ENCODE results near the gene DNAJC10.
A peak's percentile ranks its signal among the peaks of the same experiment; 100 is the strongest.
"Not testable (repeated sequence)": the region's sequence is repeated elsewhere in the genome, so short reads cannot be mapped to it uniquely, and the experiment has no call there.

DNAJC10 gene

DNA sequence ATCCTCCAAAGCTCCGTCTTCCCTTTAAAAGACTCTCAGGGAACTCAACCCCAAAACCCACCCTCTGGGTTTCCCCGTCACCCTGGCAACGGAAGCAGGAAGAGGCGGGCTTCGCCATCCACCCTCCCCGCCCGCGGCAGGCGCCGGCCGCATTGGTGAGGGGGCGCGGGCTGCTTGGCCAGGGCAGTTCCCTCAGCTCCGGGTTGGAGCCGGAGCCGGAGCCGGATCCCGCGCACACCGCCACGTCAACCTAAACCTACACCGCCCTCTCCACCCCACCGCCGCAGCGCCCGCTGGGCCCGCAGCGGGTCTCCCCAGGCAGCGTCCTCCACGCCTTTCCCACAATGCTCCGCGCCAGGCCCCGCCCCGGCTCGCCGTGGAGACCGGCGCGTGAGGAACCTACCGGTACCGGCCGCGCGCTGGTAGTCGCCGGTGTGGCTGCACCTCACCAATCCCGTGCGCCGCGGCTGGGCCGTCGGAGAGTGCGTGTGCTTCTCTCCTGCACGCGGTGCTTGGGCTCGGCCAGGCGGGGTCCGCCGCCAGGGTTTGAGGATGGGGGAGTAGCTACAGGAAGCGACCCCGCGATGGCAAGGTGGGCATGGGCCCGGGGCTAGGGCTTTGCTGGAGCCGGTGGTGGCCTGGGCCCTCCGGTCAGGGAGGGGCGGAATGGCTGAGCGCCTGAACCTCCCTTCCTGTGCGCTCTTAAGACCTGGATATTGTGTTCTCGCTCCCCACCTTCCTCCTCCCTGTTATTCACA lies at the start of gene DNAJC10:
DNAJC10 (plus strand) TSS at position 366 of the 758 bp plus-strand sequence. CDS start 1,830 bp downstream, outside the sequence.
- peak; percentile 82 for DNase-seq

DNA sequence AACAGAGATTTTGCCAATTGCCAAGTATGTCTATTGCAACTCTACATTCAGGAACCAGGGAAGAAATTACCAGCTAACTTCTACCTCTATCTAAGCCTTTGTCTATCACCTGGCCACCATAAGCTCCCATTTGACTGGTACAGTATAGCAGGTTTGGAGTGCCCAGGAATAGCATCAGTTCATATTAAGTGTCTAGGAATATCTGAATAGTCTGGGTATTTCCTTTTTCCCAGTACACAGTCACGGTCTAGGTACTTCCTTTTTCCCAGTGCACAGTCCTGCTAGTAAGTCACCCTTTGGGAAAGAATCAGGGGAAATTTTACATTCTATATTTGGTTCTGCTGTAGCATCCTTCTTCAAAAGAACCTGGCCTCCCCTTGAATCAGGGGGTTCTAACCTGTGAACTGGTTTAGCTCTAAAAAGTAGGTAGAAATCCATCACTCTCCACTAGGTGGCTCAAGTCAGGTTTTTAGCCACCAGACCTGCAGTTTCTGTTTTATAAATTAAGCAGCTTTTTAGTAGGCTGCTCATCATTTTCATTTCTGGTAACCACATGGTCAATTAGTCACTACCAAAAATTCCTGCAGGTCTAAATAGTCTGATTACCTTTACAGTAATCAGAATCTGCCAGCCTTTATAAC lies 49.3 kb upstream of the DNAJC10 start:
- no peak for DNase-seq

- no peak for DNase-seq
These were observed 48.8 kb upstream of the DNAJC10 start for GRCh38 chr2:182667315-182667695.

DNA sequence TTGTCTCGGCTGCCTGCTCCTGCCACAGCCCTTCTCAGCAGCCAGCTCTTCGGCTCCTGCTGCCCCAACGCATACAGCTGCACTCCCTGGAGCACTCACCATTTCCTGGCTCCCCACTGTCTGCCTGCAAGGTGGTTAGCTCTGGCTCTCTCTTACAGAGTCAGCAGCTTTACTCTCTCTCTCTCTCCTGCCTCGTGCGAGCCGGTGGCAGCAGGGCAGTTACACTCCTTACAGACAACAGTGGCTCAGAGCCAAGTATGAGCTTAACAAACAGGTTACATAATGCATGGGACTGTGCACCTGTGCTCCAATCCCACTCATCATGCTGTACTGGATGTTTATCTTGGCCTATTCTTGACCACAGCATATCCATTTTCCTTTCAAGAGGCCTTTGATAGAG lies 47.4 kb upstream of the DNAJC10 start:
- no peak for DNase-seq

DNA sequence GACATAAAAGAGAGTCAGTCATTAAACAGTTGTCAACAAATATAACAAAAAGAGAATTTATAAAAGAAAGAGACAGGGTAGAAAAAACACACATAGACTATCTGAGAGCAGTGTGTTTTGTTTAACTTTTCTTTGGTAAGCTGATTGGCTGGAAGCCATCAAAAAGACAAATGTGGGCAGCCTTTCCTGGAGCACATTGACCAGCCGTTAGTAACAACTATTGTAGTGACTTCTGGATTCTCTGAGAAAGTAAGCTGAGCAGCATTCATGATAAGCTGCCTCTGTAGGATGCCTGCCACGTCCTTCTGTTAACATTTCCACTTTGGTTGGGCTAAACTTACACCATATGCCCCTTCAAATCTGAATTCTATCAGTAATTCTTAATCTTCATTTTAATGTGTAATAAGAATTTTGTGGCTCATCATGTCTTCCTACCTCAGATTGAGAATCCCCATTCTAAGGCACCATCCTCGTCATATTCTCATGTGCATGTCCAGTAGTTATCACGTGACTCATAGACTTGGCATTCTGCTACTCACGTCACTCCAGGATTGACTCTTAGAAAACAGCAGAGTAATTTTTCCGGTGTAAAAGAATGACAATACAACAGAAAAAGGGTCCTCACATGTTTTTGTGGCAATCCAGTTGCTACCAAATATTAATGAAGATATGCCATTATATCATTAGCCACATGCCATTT lies 43.4 kb upstream of the DNAJC10 start:
- no peak for DNase-seq

DNA sequence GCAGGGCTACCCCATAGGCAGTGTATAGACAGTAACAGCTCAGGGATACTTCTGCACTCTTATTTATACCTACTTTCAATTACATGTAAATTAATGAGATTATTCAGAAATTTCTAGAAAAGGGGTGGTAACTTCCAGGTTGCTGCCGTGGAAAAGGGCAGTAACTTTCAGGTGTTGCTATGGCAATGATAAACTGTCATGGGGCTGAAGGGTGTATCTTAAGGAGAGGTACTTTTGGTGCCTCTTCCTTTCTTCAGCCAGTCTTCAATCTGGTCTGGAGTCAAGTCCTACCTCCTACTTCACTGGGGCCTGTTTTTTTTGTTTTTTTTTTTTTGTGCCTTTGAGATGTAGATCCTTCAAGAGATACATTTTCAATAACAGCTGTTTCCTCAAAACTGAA lies 35.2 kb upstream of the DNAJC10 start:
- DNase-seq = no peak

DNA sequence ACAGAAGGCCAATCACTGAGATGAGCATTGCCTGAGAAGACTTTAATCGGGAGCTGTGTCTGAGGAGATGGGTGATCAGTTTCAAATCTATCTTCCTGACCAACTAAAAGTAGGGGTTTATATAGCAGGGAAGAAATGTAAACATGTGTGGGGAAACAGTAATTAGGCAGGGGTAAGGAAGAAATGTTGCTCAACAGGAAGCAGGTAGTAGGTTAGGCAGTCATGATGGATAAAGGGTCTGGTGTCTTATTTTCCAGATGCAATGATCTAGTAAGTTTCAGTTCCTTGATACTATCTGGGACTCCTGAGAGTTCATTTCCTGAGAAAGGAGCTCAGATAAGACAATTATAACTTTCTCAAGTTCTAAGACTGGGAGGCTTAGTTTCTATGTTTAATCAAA lies 33.8 kb upstream of the DNAJC10 start:
- DNase-seq = no peak

DNA sequence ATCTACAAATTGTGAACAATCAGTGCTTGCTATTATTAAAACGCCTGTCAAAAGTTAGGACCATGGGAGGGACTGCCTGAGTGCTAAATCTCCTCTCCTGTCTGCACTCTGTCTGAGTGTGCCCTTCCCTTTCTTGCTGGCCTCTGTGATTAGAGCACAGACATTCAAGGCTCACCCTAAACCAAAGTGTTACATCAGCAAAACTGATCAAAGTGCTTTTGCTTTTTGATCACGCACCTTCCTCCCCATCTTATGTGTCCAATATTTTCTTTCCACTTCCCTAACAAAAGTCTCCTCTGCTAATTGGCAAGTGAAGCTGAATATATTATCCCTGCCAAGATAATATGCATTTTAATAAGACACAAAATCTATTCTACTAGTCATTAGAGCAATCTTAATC lies 30.5 kb upstream of the DNAJC10 start:
- no peak for DNase-seq

- DNase-seq = not testable (repeated sequence)
These were observed 29.3 kb upstream of the DNAJC10 start for GRCh38 chr2:182686763-182687162.

GRCh38 chr2:182694189-182694588 lies 21.9 kb upstream of the DNAJC10 start:
- no peak for DNase-seq

DNA sequence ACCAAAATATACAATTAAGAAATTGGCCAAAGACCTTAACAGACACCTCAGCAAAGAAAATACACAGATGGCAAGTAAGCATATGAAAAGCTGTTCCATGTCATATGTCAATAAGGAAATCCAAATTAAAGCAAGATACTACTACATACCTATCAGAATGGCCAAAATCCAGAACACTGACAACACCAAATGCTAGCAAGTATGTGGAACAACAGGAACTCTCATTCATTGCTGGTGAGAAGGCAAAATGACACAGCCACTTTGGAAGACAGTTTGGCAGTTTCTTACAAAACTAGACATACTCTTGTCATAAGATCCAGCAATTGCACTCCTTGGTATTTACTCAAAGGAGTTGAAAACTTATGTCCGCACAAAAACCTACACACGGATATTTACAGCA lies 20.3 kb upstream of the DNAJC10 start:
- DNase-seq = no peak

DNA sequence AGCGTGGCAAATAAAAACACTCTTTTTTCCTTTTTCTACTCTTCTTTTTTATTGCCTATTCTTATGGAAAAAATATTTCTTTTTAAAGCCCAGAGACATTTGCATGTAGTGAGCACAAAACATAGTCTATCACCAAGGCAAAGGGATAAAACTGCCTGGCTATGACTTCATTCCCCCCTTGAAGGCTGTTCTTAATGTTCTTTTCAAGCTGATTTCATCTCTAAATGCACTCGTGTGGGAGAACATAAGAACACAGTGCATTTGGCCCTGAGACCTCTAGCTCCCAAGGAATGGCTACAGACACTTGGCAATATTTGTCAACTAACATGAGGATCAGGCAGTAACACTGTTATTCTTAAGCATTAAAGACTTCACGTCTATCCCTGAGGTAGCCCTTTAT lies 17.4 kb upstream of the DNAJC10 start:
- no peak for DNase-seq

- no peak for DNase-seq
These were observed 10.3 kb upstream of the DNAJC10 start for GRCh38 chr2:182705761-182706160.

- DNase-seq = no peak
These were observed 9.3 kb upstream of the DNAJC10 start for GRCh38 chr2:182706751-182707150.

GRCh38 chr2:182713601-182714000 lies 2.5 kb upstream of the DNAJC10 start:
- DNase-seq = no peak

- DNase-seq = no peak
These were observed 751 bp upstream of the DNAJC10 start for GRCh38 chr2:182715121-182715891.

DNA sequence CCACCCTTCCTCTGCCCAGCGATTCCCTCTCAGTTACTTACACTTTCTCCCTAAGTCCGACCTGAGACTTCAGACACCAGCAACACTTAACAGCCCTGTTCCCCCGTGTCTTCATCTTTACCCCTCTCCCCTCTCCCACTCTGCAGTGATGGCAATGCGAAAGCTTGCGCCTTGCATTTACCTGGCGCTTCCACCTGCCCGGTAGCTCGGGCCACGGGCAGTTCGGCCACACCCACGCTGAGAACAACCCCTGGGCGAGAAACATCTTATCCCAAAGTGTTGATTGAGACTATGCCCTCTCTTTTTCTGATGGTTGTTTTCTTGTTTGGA lies 558 bp downstream of the DNAJC10 start:
- peak; percentile 50 for DNase-seq

GRCh38 chr2:182717416-182717815 lies 1.4 kb downstream of the DNAJC10 start:
- no peak for DNase-seq

- DNase-seq = peak; percentile 24
These were observed 1.8 kb downstream of the DNAJC10 start for GRCh38 chr2:182717816-182718215.

DNA sequence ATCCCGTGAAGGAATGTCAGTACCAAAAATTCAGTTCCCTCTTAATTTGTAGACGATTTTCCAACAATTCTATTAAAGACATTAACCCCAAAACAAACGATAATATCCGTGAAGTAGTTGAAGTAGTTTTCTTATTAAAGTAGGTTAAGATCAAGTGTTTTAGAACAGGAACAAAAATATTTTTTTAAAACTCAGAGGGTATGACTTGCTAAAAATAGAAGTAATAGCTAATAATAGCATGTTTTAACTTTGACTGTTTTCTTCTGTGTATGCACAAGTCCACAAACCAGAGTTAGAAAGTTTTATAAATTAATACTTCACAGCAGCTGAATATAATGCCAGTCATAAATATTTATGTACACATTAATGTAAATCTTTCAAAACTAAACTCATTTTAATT lies 2.4 kb downstream of the DNAJC10 start:
- DNase-seq = no peak

GRCh38 chr2:182719116-182719515 lies 3.1 kb downstream of the DNAJC10 start:
- not testable (repeated sequence) for DNase-seq

DNA sequence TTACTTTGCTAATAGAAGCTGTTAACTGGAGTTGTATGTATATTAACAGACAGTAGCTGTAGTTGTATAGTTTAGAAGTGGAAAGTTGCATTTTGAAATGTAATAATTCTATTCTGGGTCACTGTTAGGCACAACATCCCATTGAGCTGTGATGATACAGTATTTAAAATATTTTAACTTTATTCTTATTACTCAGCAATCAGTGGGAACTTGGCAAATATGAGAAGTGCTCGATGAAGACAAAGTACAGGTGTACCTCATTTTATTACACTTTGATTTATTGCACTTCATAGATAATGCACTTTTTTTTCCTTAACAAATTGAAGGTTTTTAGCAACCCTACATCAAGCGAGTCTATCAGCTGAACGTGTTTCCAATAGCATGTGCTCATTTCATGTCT lies 8.6 kb downstream of the DNAJC10 start:
- DNase-seq = no peak

GRCh38 chr2:182726473-182726872 lies 10.4 kb downstream of the DNAJC10 start:
- DNase-seq = no peak

All from NCI-H526 treated with DMSO at 0.1 percent for 48 hours (cell line).